Calu3 (cell line): ENCODE measurements around the gene TFAM. TPM values are rescaled to one million over a fixed set of nuclear protein-coding genes. Genes with fewer than 3 reads are reported as not detected.

Experiments
- BruUV-seq: library from RNA; stranded (reverse); fragments of 400-500 nt; replicated peaks from 2 replicates; lab custom pipeline; 2021; lab: Mats Ljungman, UMichigan
- CTCF ChIA-PET: fragments of 300-600 bp; sonication (Branson Sonifier 250); formaldehyde crosslinking; loops from one replicate; lab custom pipeline; 2022; ENCODE audit warnings: antibody characterized with exemption; lab: Charles Lee
- DNase-seq: peaks from one replicate; pipeline ENCODE4 v3.0.0; 2022
- H3K27ac Mint-ChIP-seq: one replicate; pipeline ENCODE4 v1.8.0; 2022; ENCODE audit warnings: mixed read lengths; ENCODE audit not compliant: unreplicated experiment
- H3K27me3 Mint-ChIP-seq: one replicate; pipeline ENCODE4 v1.8.0; 2022; ENCODE audit warnings: mixed read lengths; ENCODE audit not compliant: unreplicated experiment
- H3K36me3 Mint-ChIP-seq: one replicate; pipeline ENCODE4 v1.8.0; 2022; ENCODE audit warnings: mild to moderate bottlenecking, moderate library complexity, mixed read lengths; ENCODE audit not compliant: insufficient read depth, unreplicated experiment
- H3K4me1 Mint-ChIP-seq: one replicate; pipeline ENCODE4 v1.8.0; 2022; ENCODE audit warnings: mild to moderate bottlenecking, low read depth, mixed read lengths; ENCODE audit not compliant: unreplicated experiment
- H3K4me3 Mint-ChIP-seq: one replicate; pipeline ENCODE4 v1.8.0; 2022; ENCODE audit warnings: mild to moderate bottlenecking, low read depth, moderate library complexity, mixed read lengths; ENCODE audit not compliant: unreplicated experiment
- H3K9me3 Mint-ChIP-seq: one replicate; pipeline ENCODE4 v1.8.0; 2022; ENCODE audit warnings: low read depth, mixed read lengths; ENCODE audit not compliant: unreplicated experiment
- CTCF ChIP-seq: fragments of 200-600 bp; IDR thresholded peaks from one replicate; pipeline ENCODE4 v1.8.0; 2022; ENCODE audit warnings: antibody characterized with exemption; ENCODE audit not compliant: unreplicated experiment
- intact Hi-C: fragments of 100-400 bp; cut with micrococcal nuclease; formaldehyde crosslinking; loops from one replicate; pipeline ENCODE4 v1.10.0; 2022; ENCODE audit not compliant: unreplicated experiment
- total RNA-seq: library from RNA; stranded (reverse); gene quantifications from 2 replicates; pipeline ENCODE4 v1.2.3, GENCODE V29; 2022

TFAM gene
- total RNA-seq, 1 experiment from 2014 or later, result 94.3 TPM

- Mint-ChIP-seq H3K27me3 (no peaks in the 10 kb centered on the region), H3K9me3 (peaks cover 2% of the 10 kb centered on the region), H3K27ac (no peak overlapping the region), H3K4me3 (no peak overlapping the region), H3K36me3 (peaks cover 7% of the 10 kb centered on the region), H3K4me1 (peaks cover 33% of the 10 kb centered on the region)
- BruUV-seq, result no TSS peak
- DNase-seq, result no peak
- intact Hi-C loops, result loop anchor here (10.0 kb wide), 1 partner anchor 232 kb away; no protein-coding TSS in a partner anchor
- CTCF ChIA-PET, result no interaction called here
- no peak for TF ChIP-seq CTCF
Observed at GRCh38 chr10:58433066-58433465, 47.9 kb downstream of the TFAM start.

GRCh38 chr10:58433571-58433970, 48.4 kb downstream of the TFAM start:
- Mint-ChIP-seq H3K27ac (no peak overlapping the region), H3K9me3 (peaks cover 2% of the 10 kb centered on the region), H3K36me3 (peaks cover 7% of the 10 kb centered on the region), H3K27me3 (no peaks in the 10 kb centered on the region), H3K4me3 (no peak overlapping the region), H3K4me1 (peaks cover 38% of the 10 kb centered on the region)
- DNase-seq, result no peak
- no peak for TF ChIP-seq CTCF
- no TSS peak for BruUV-seq
- CTCF ChIA-PET, result no interaction called here
- intact Hi-C loops, result loop anchor here (10.0 kb wide), 1 partner anchor 231 kb away; no protein-coding TSS in a partner anchor

GRCh38 chr10:58435297-58435985, 50.2 kb downstream of the TFAM start:
- peak; percentile 78 for DNase-seq
- Mint-ChIP-seq H3K4me1 (peaks cover 57% of the 10 kb centered on the region), H3K27ac (peak overlapping the region; percentile 89), H3K9me3 (peaks cover 9% of the 10 kb centered on the region), H3K27me3 (no peaks in the 10 kb centered on the region), H3K4me3 (peak overlapping the region; percentile 48), H3K36me3 (peaks cover 7% of the 10 kb centered on the region)
- intact Hi-C loops, result loop anchor here (5.0 to 10.0 kb wide), 2 partner anchors 82 to 229 kb away; no protein-coding TSS in a partner anchor
- CTCF ChIA-PET, result interaction anchor here (0.6 to 1.6 kb wide), 10 partner anchors 12 to 111 kb away, joined by 3 to 5 read pairs (median 3); no protein-coding TSS in a partner anchor
- BruUV-seq, result no TSS peak
- TF ChIP-seq CTCF, result no peak

GRCh38 chr10:58436071-58436470, 50.9 kb downstream of the TFAM start:
- DNase-seq, result peak; percentile 87
- peak overlapping the region; percentile 89 for H3K27ac Mint-ChIP-seq
- H3K27me3 Mint-ChIP-seq, result no peaks in the 10 kb centered on the region
- H3K4me3 Mint-ChIP-seq, result peak overlapping the region; percentile 48
- intact Hi-C loops, result loop anchor here (2.0 to 10.0 kb wide), 3 partner anchors 33 to 229 kb away; no protein-coding TSS in a partner anchor
- H3K4me1 Mint-ChIP-seq, result peaks cover 60% of the 10 kb centered on the region
- peaks cover 7% of the 10 kb centered on the region for H3K36me3 Mint-ChIP-seq
- no peak for TF ChIP-seq CTCF
- no TSS peak for BruUV-seq
- peaks cover 11% of the 10 kb centered on the region for H3K9me3 Mint-ChIP-seq
- CTCF ChIA-PET, result interaction anchor here (1.2 to 1.6 kb wide), 3 partner anchors 12 to 33 kb away, joined by 3 to 5 read pairs (median 3); no protein-coding TSS in a partner anchor
